ENCODE results near the gene NOG. TPM values are rescaled to one million over a fixed set of nuclear protein-coding genes. Genes with fewer than 3 reads are reported as not detected.

Gene NOG
- total RNA-seq, 1 donor from 2014 or later, result not detected

- Mint-ChIP-seq H3K4me3 (ENCODE audit: unreplicated experiment) (no peak overlapping the region), H3K27ac (ENCODE audit: unreplicated experiment) (no peak overlapping the region), H3K27me3 (ENCODE audit: unreplicated experiment) (peaks cover 3% of the 10 kb centered on the region), H3K4me1 (ENCODE audit: low read depth, unreplicated experiment) (no peaks in the 10 kb centered on the region), H3K9me3 (ENCODE audit: unreplicated experiment) (no peaks in the 10 kb centered on the region), H3K36me3 (ENCODE audit: unreplicated experiment) (no peaks in the 10 kb centered on the region)
- no peak for DNase-seq
- TF ChIP-seq CTCF (IDR thresholded peaks at IDR 0.05; ENCODE audit: partially characterized antibody, unreplicated experiment), result no peak
These were observed 45.1 kb downstream of the NOG start for GRCh38 chr17:56638591-56639051.

GRCh38 chr17:56639517-56639916, 46.0 kb downstream of the NOG start:
- no peak for DNase-seq
- Mint-ChIP-seq H3K27ac (ENCODE audit: unreplicated experiment) (no peak overlapping the region), H3K9me3 (ENCODE audit: unreplicated experiment) (no peaks in the 10 kb centered on the region), H3K36me3 (ENCODE audit: unreplicated experiment) (no peaks in the 10 kb centered on the region), H3K4me3 (ENCODE audit: unreplicated experiment) (no peak overlapping the region), H3K27me3 (ENCODE audit: unreplicated experiment) (peaks cover 4% of the 10 kb centered on the region), H3K4me1 (ENCODE audit: low read depth, unreplicated experiment) (no peaks in the 10 kb centered on the region)
- TF ChIP-seq CTCF (IDR thresholded peaks at IDR 0.05; ENCODE audit: partially characterized antibody, unreplicated experiment), result no peak

- H3K36me3 Mint-ChIP-seq (ENCODE audit: unreplicated experiment), result no peaks in the 10 kb centered on the region
- no peaks in the 10 kb centered on the region for H3K4me1 Mint-ChIP-seq (ENCODE audit: low read depth, unreplicated experiment)
- no peak for TF ChIP-seq CTCF (IDR thresholded peaks at IDR 0.05; ENCODE audit: partially characterized antibody, unreplicated experiment)
- no peak overlapping the region for H3K4me3 Mint-ChIP-seq (ENCODE audit: unreplicated experiment)
- DNase-seq, result no peak
- no peak overlapping the region for H3K27ac Mint-ChIP-seq (ENCODE audit: unreplicated experiment)
- H3K27me3 Mint-ChIP-seq (ENCODE audit: unreplicated experiment), result peaks cover 4% of the 10 kb centered on the region
- H3K9me3 Mint-ChIP-seq (ENCODE audit: unreplicated experiment), result no peaks in the 10 kb centered on the region
These were observed 46.6 kb downstream of the NOG start for GRCh38 chr17:56640116-56640515.

GRCh38 chr17:56641373-56641772, 47.9 kb downstream of the NOG start:
- Mint-ChIP-seq H3K27me3 (ENCODE audit: unreplicated experiment) (peaks cover 4% of the 10 kb centered on the region), H3K36me3 (ENCODE audit: unreplicated experiment) (no peaks in the 10 kb centered on the region), H3K4me1 (ENCODE audit: low read depth, unreplicated experiment) (no peaks in the 10 kb centered on the region), H3K4me3 (ENCODE audit: unreplicated experiment) (no peak overlapping the region), H3K27ac (ENCODE audit: unreplicated experiment) (no peak overlapping the region), H3K9me3 (ENCODE audit: unreplicated experiment) (no peaks in the 10 kb centered on the region)
- TF ChIP-seq CTCF (IDR thresholded peaks at IDR 0.05; ENCODE audit: partially characterized antibody, unreplicated experiment), result no peak
- DNase-seq, result no peak

GRCh38 chr17:56641894-56642293, 48.4 kb downstream of the NOG start:
- no peak for DNase-seq
- no peaks in the 10 kb centered on the region for H3K4me1 Mint-ChIP-seq (ENCODE audit: low read depth, unreplicated experiment)
- H3K9me3 Mint-ChIP-seq (ENCODE audit: unreplicated experiment), result no peaks in the 10 kb centered on the region
- peaks cover 4% of the 10 kb centered on the region for H3K27me3 Mint-ChIP-seq (ENCODE audit: unreplicated experiment)
- no peak overlapping the region for H3K27ac Mint-ChIP-seq (ENCODE audit: unreplicated experiment)
- no peak for TF ChIP-seq CTCF (IDR thresholded peaks at IDR 0.05; ENCODE audit: partially characterized antibody, unreplicated experiment)
- no peaks in the 10 kb centered on the region for H3K36me3 Mint-ChIP-seq (ENCODE audit: unreplicated experiment)
- H3K4me3 Mint-ChIP-seq (ENCODE audit: unreplicated experiment), result no peak overlapping the region

Data from glutamatergic neuron (in vitro differentiated cells).